ENCODE results near the gene ZNF555.

Gene ZNF555

DNA sequence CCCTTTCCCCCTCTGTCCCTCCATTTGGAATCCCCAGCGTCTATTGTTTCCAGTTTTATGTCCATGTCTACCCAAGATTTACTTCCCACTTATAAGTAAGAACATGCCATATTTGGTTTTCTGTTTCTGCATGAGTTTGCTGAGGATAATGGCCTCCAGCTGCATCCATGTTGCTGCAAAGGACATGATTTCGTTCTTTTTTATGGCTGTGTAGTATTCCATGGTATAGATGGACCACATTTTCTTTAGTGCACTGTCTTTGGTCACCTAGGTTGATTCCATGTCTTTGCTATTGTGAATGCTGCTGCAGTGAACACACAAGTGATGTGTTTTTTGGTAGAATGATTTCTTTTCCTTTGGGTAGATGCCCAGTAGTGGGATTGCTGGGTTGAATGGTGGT is 3.8 kb downstream of the ZNF555 start:
- peaks cover 0 to 17% (median 10%) of the 10 kb centered on the region in 4 donors for H3K4me1 ChIP-seq
- no peak for TF ChIP-seq CTCF (IDR thresholded peaks at IDR 0.05)
- no peak overlapping the region for H3K4me3 ChIP-seq
- peaks cover 0 to 44% (median 20%) of the 10 kb centered on the region in 3 donors for H3K9me3 ChIP-seq
- peaks cover 21 to 39% (median 29%) of the 10 kb centered on the region in 3 donors for H3K36me3 ChIP-seq
- intact Hi-C loops (cut with DNase I; ENCODE audit: low total_unique reads) = no loop called here
- H3K27ac ChIP-seq = no peak overlapping the region
- DNase-seq = no peak
- H3K27me3 ChIP-seq = no peaks in the 10 kb centered on the region

- DNase-seq = no peak
- intact Hi-C loops (cut with DNase I; ENCODE audit: low total_unique reads) = no loop called here
- no peak overlapping the region for H3K4me3 ChIP-seq
Observed at GRCh38 chr19:2846180-2846894, 5.1 kb downstream of the ZNF555 start.

GRCh38 chr19:2847507-2847906 is 6.2 kb downstream of the ZNF555 start:
- H3K9me3 ChIP-seq = peaks cover 5 to 68% (median 44%) of the 10 kb centered on the region in 3 donors
- intact Hi-C loops (cut with DNase I; ENCODE audit: low total_unique reads) = no loop called here

More at GRCh38 chr19:2846180-2846894, 5.1 kb downstream of the ZNF555 start:
- Histone ChIP-seq H3K27me3 (no peaks in the 10 kb centered on the region), H3K27ac (no peak overlapping the region), H3K9me3 (peaks cover 3 to 56% (median 32%) of the 10 kb centered on the region in 3 donors), H3K36me3 (peaks cover 33 to 52% (median 41%) of the 10 kb centered on the region in 3 donors), H3K4me1 (peaks cover 0 to 13% (median 10%) of the 10 kb centered on the region in 4 donors)
- no peak for TF ChIP-seq CTCF (IDR thresholded peaks at IDR 0.05)

GRCh38 chr19:2848616-2849015 is 7.3 kb downstream of the ZNF555 start:
- TF ChIP-seq CTCF (IDR thresholded peaks at IDR 0.05) = no peak
- Histone ChIP-seq H3K36me3 (peaks cover 56 to 74% (median 64%) of the 10 kb centered on the region in 3 donors), H3K27ac (no peak overlapping the region), H3K4me3 (no peak overlapping the region), H3K4me1 (no peaks in the 10 kb centered on the region), H3K27me3 (no peaks in the 10 kb centered on the region), H3K9me3 (peaks cover 11 to 79% (median 55%) of the 10 kb centered on the region in 3 donors)
- DNase-seq = no peak
- intact Hi-C loops (cut with DNase I; ENCODE audit: low total_unique reads) = no loop called here

More at GRCh38 chr19:2847507-2847906, 6.2 kb downstream of the ZNF555 start:
- no peak overlapping the region for H3K4me3 ChIP-seq
- H3K36me3 ChIP-seq = peaks cover 45 to 63% (median 53%) of the 10 kb centered on the region in 3 donors
- TF ChIP-seq CTCF (IDR thresholded peaks at IDR 0.05) = no peak
- H3K27ac ChIP-seq = no peak overlapping the region
- peaks cover 0 to 6% (median 3%) of the 10 kb centered on the region in 4 donors for H3K4me1 ChIP-seq
- no peaks in the 10 kb centered on the region for H3K27me3 ChIP-seq
- no peak for DNase-seq

- no peak for TF ChIP-seq CTCF (IDR thresholded peaks at IDR 0.05)
- Histone ChIP-seq H3K27ac (no peak overlapping the region), H3K36me3 (peaks cover 74 to 83% (median 77%) of the 10 kb centered on the region in 3 donors), H3K4me3 (no peak overlapping the region), H3K27me3 (no peaks in the 10 kb centered on the region), H3K4me1 (no peaks in the 10 kb centered on the region), H3K9me3 (peaks cover 11 to 97% (median 73%) of the 10 kb centered on the region in 3 donors)
- DNase-seq = no peak
- intact Hi-C loops (cut with DNase I; ENCODE audit: low total_unique reads) = no loop called here
Observed at GRCh38 chr19:2850256-2850925, 9.1 kb downstream of the ZNF555 start.
